ENCODE measurements around the gene GK2.

- TF ChIP-seq SUZ12 (IDR thresholded peaks at IDR 0.05; ENCODE audit: extremely low read depth, insufficient read depth, insufficient read length) = no peak
- TF ChIP-seq ZNF274 (IDR thresholded peaks at IDR 0.05; ENCODE audit: low read depth, low read length) = no peak
- no peak for TF ChIP-seq YY1 (IDR thresholded peaks at IDR 0.05; ENCODE audit: insufficient read depth, insufficient read length)
These were observed 5.6 kb downstream of the GK2 start for GRCh38 chr4:79402332-79402851.

Measured in NT2/D1 (cell line).